Measurements from ENCODE around the gene TIMP2. TPM values are rescaled to one million over a fixed set of nuclear protein-coding genes. Genes with fewer than 3 reads are reported as not detected.
A peak's percentile ranks its signal among the peaks of the same experiment; 100 is the strongest.

Gene TIMP2
- total and polyA plus RNA-seq, 2 of the 13 experiments (the other 11 are each of a cell fraction or from before 2014, with no cell fraction given) = 3.8 to 8.5 TPM

GRCh38 chr17:78947235-78948149 is 22.3 kb upstream of the TIMP2 start (continued):
- TF ChIP-seq TOPORS (CRISPR knock-in tag; IDR thresholded peaks at IDR 0.05) = no peak
- TF ChIP-seq ZNF777 (CRISPR knock-in tag; IDR thresholded peaks at IDR 0.05) = no peak
- no peak for TF ChIP-seq KLF11 (CRISPR knock-in tag; IDR thresholded peaks at IDR 0.05)
- TF ChIP-seq ZNF816 (CRISPR knock-in tag; IDR thresholded peaks at IDR 0.05; ENCODE audit: borderline replicate concordance) = no peak
- TF ChIP-seq MTA3 (CRISPR knock-in tag; IDR thresholded peaks at IDR 0.05) = no peak
- peak; percentile 74 for TF ChIP-seq FOSL2 (CRISPR knock-in tag; IDR thresholded peaks at IDR 0.05)
- TF ChIP-seq CHD4 (IDR thresholded peaks at IDR 0.05; ENCODE audit: borderline replicate concordance, low read length) = no peak
- no peak for TF ChIP-seq ZNF598 (CRISPR knock-in tag; IDR thresholded peaks at IDR 0.05; ENCODE audit: borderline replicate concordance)
- no peak for TF ChIP-seq EED (CRISPR knock-in tag; IDR thresholded peaks at IDR 0.05)
- TF ChIP-seq PAX8 (CRISPR knock-in tag; IDR thresholded peaks at IDR 0.05; ENCODE audit: borderline replicate concordance) = no peak
- TF ChIP-seq ERF (CRISPR knock-in tag; IDR thresholded peaks at IDR 0.05) = no peak; the same call in 1 of the 2 replicates
- no peak for TF ChIP-seq NPAS2 (CRISPR knock-in tag; IDR thresholded peaks at IDR 0.05; ENCODE audit: borderline replicate concordance)
- TF ChIP-seq KDM3A (CRISPR knock-in tag; IDR thresholded peaks at IDR 0.05; ENCODE audit: low read depth) = 0 out of 2 replicates have a peak, but pooled peaks have one; percentile 36
- TF ChIP-seq RARG (CRISPR knock-in tag; IDR thresholded peaks at IDR 0.05; ENCODE audit: low read depth) = no peak
- no peak; the same call in 1 of the 2 replicates for TF ChIP-seq SP4 (CRISPR knock-in tag; IDR thresholded peaks at IDR 0.05)
- TF ChIP-seq CCDC6 (CRISPR knock-in tag; IDR thresholded peaks at IDR 0.05) = no peak
- TF ChIP-seq ELK4 (CRISPR knock-in tag; IDR thresholded peaks at IDR 0.05; ENCODE audit: borderline replicate concordance) = no peak
- TF ChIP-seq ZBTB7A (CRISPR knock-in tag; IDR thresholded peaks at IDR 0.05) = no peak
- TF ChIP-seq KAT7 (CRISPR knock-in tag; IDR thresholded peaks at IDR 0.05; ENCODE audit: borderline replicate concordance) = no peak
- TF ChIP-seq CHCHD3 (CRISPR knock-in tag; IDR thresholded peaks at IDR 0.05) = no peak
- no peak for TF ChIP-seq E2F2 (CRISPR knock-in tag; IDR thresholded peaks at IDR 0.05; ENCODE audit: borderline replicate concordance)
- 0 out of 2 replicates have a peak, but pooled peaks have one; percentile 19 for TF ChIP-seq BORCS8-MEF2B (CRISPR knock-in tag; IDR thresholded peaks at IDR 0.05)
- TF ChIP-seq ZFP90 (CRISPR knock-in tag; IDR thresholded peaks at IDR 0.05; ENCODE audit: borderline replicate concordance) = 0 out of 2 replicates have a peak, but pooled peaks have one; percentile 44
- TF ChIP-seq CBFB (CRISPR knock-in tag; IDR thresholded peaks at IDR 0.05) = no peak
- TF ChIP-seq PBX2 (CRISPR knock-in tag; IDR thresholded peaks at IDR 0.05) = no peak
- no peak for TF ChIP-seq THYN1 (CRISPR knock-in tag; IDR thresholded peaks at IDR 0.05; ENCODE audit: borderline replicate concordance, low read depth)
- TF ChIP-seq CREBL2 (CRISPR knock-in tag; IDR thresholded peaks at IDR 0.05; ENCODE audit: borderline replicate concordance) = no peak
- no peak for TF ChIP-seq CREB1 (IDR thresholded peaks at IDR 0.05)
- no peak for TF ChIP-seq CREB1 (CRISPR knock-in tag; IDR thresholded peaks at IDR 0.05)
